PC-9 (cell line): ENCODE data around the gene ZNF660. TPM values are rescaled to one million over a fixed set of nuclear protein-coding genes. Genes with fewer than 3 reads are reported as not detected.
"Not testable (repeated sequence)": the region's sequence is repeated elsewhere in the genome, so short reads cannot be mapped to it uniquely, and the experiment has no call there.

Experiments used
- Bru-seq: library from RNA; stranded (reverse); fragments of 400-500 nt; gene quantifications from one replicate; lab custom pipeline; 2021; lab: Mats Ljungman, UMichigan
- BruChase-seq, 2 experiments: library from RNA; stranded (reverse); fragments of 400-500 nt; gene quantifications; one replicate each; lab custom pipeline; 2021; lab: Mats Ljungman, UMichigan
- BruUV-seq: library from RNA; stranded (reverse); fragments of 400-500 nt; replicated peaks from 2 replicates; lab custom pipeline; 2021; lab: Mats Ljungman, UMichigan
- CTCF ChIA-PET: fragments of 300-600 bp; sonication (Branson Sonifier 250); formaldehyde crosslinking; loops from one replicate; lab custom pipeline; 2022; ENCODE audit warnings: antibody characterized with exemption; lab: Charles Lee
- POLR2A ChIA-PET: fragments of 300-600 bp; sonication (Branson Sonifier 250); formaldehyde crosslinking; loops from one replicate; lab custom pipeline; 2022; ENCODE audit warnings: antibody characterized with exemption; ENCODE audit not compliant: unreplicated experiment; lab: Charles Lee
- DNase-seq, 2 experiments: peaks; one replicate each; pipeline versions ENCODE4 v3.0.0 to v3.0.0-alpha.2; 2015 to 2022; ENCODE audit warnings: mixed read lengths in 1 of 2
- H2AFZ ChIP-seq: fragments of 200-600 bp; sonication (generic); 2 replicates; pipeline ENCODE4 v1.8.1; 2017; ENCODE audit warnings: antibody characterized with exemption
- H3F3A ChIP-seq: fragments of 200-600 bp; sonication (generic); 2 replicates; pipeline ENCODE4 v1.8.1; 2017; ENCODE audit warnings: antibody characterized with exemption, mild to moderate bottlenecking, low read depth; ENCODE audit not compliant: insufficient read depth
- H3K27ac ChIP-seq: fragments of 200-600 bp; sonication (generic); 2 replicates; pipeline ENCODE4 v1.6.1; 2016; ENCODE audit warnings: mixed run types
- H3K27me3 ChIP-seq: fragments of 200-600 bp; sonication (generic); 2 replicates; pipeline ENCODE4 v1.6.1; 2016; ENCODE audit warnings: low read depth, mixed run types; ENCODE audit not compliant: insufficient read depth
- H3K36me3 ChIP-seq: fragments of 200-600 bp; sonication (generic); 2 replicates; pipeline ENCODE4 v1.6.1; 2016; ENCODE audit warnings: low read depth, mixed run types
- H3K4me1 ChIP-seq: fragments of 200-600 bp; sonication (generic); replicated peaks from 2 replicates; pipeline ENCODE4 v1.6.1; 2016; ENCODE audit warnings: mixed run types; ENCODE audit not compliant: insufficient read depth
- H3K4me2 ChIP-seq: fragments of 200-600 bp; sonication (generic); 2 replicates; pipeline ENCODE4 v1.6.1; 2017; ENCODE audit warnings: mixed run types
- H3K4me3 ChIP-seq: fragments of 200-600 bp; sonication (generic); 2 replicates; pipeline ENCODE4 v1.6.1; 2016; ENCODE audit warnings: mixed run types
- H3K79me2 ChIP-seq: fragments of 200-600 bp; sonication (generic); 2 replicates; pipeline ENCODE4 v1.6.1; 2017; ENCODE audit warnings: low read depth, mixed run types
- H3K9me2 ChIP-seq: fragments of 200-600 bp; sonication (generic); 2 replicates; pipeline ENCODE4 v1.8.1; 2017; ENCODE audit warnings: mild to moderate bottlenecking; ENCODE audit not compliant: insufficient read depth
- H3K9me3 ChIP-seq: fragments of 200-600 bp; sonication (generic); 2 replicates; pipeline ENCODE4 v1.8.1; 2016; ENCODE audit warnings: low read depth; ENCODE audit not compliant: insufficient read depth
- H4K20me1 ChIP-seq: fragments of 200-600 bp; sonication (generic); 2 replicates; pipeline ENCODE4 v1.8.1; 2017; ENCODE audit not compliant: insufficient read depth
- EZH2 ChIP-seq: fragments of 200-600 bp; sonication (generic); IDR thresholded peaks from 2 replicates; pipeline ENCODE4 v1.8.0; 2017; ENCODE audit warnings: antibody characterized with exemption, low read depth
- intact Hi-C: fragments of 100-400 bp; cut with micrococcal nuclease; formaldehyde crosslinking; loops from one replicate; pipeline ENCODE4 v1.10.0; 2022; ENCODE audit not compliant: unreplicated experiment
- long read RNA-seq: library from polyadenylated mRNA; stranded (forward); transcript quantifications from one replicate; pipeline ENCODE4 v2.0.0, GENCODE V29; 2022
- total RNA-seq: library from RNA; stranded (reverse); gene quantifications from 2 replicates; pipeline ENCODE4 v1.2.3, GENCODE V29; 2021
- TF ChIP-seq, protein P1 (sequence below): fragments of 200-600 bp; sonication (generic); conservative IDR thresholded peaks from 2 replicates; pipeline ENCODE4 v1.6.1; 2017; ENCODE audit warnings: mixed run types, antibody characterized with exemption, mild to moderate bottlenecking, moderate library complexity

ZNF660 gene
- total RNA-seq (1.0 and 1.2 TPM in 2 replicates), Bru-seq, nascent RNA (percentile 41 among the genes with signal in this experiment), BruChase-seq, experiment 1, labeled RNA remaining after a 2-hour chase (percentile 39 among the genes with signal in this experiment), BruChase-seq, experiment 2, labeled RNA remaining after a 6-hour chase (percentile 30 among the genes with signal in this experiment)
- long read RNA-seq = 0 reads

DNA sequence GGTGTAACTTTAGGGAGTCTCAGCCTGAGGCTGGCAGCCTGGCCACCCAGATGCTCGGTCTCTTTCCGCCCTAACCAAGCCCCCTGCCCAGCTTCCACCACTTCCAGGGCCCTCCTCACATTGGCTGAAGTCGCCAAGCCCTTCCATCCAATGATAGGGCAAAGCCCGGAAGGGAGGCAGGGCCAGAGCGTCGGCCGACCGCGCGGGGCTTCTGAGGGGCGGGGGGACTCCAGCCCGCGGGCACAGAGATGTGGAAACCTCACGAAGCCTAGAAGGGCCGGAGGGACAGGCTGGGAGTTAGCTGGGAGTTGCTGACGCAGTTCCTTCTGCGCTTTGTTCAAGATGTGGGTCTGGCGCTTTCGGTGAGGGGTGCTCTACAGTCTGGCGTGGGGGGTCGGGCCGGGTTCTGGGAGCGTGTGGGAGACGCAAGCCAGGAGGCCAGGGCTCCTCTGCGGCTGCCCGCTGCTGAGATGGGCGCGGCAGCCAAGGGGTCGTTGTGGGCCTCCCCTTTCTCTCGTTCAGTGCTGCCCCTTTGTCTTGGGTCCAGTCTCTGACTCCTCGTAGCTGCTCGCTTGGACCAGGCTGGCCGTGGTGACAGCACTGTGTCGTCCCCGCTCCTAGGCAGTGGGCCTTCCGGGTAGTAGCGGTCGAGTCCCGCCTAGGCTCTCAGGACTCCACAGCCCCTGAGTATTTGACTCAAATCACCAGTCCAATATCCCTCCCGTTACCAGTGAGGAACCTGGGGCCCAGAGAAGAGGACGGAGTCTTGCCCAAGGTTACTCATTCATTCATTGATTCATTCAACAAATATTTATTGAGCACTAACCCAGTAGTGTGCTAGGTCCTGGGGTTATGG is at the start of gene ZNF660:
TSS of gene ZNF660 (plus strand) at position 319 of the 856 bp plus-strand sequence. CDS start 9,230 bp downstream, outside the sequence.
- POLR2A ChIA-PET = no interaction called here
- H3K4me3 ChIP-seq = no peak within 1 kb of the TSS
- CTCF ChIA-PET = no interaction called here
- no peaks in the 10 kb centered on the region for H3K9me2 ChIP-seq
- H3K9me3 ChIP-seq = no peaks in the 10 kb centered on the region
- H3K79me2 ChIP-seq = no peaks in the 10 kb centered on the region
- H4K20me1 ChIP-seq = no peaks in the 10 kb centered on the region
- H3K27me3 ChIP-seq = peaks cover 60% of the 10 kb centered on the region
- no peaks in the 10 kb centered on the region for H3K36me3 ChIP-seq
- intact Hi-C loops = no loop called here
- BruUV-seq = TSS peak; percentile 73
- peak in 1 of 2 experiments; percentile 13 for DNase-seq
- H3K4me2 ChIP-seq = no peak within 1 kb of the TSS
- H3K27ac ChIP-seq = no peak within 1 kb of the TSS
- TF ChIP-seq EZH2 = no peak
- TF ChIP-seq, protein P1, sequence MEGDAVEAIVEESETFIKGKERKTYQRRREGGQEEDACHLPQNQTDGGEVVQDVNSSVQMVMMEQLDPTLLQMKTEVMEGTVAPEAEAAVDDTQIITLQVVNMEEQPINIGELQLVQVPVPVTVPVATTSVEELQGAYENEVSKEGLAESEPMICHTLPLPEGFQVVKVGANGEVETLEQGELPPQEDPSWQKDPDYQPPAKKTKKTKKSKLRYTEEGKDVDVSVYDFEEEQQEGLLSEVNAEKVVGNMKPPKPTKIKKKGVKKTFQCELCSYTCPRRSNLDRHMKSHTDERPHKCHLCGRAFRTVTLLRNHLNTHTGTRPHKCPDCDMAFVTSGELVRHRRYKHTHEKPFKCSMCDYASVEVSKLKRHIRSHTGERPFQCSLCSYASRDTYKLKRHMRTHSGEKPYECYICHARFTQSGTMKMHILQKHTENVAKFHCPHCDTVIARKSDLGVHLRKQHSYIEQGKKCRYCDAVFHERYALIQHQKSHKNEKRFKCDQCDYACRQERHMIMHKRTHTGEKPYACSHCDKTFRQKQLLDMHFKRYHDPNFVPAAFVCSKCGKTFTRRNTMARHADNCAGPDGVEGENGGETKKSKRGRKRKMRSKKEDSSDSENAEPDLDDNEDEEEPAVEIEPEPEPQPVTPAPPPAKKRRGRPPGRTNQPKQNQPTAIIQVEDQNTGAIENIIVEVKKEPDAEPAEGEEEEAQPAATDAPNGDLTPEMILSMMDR = no peak
- H3F3A ChIP-seq = no peaks in the 10 kb centered on the region
- H3K4me1 ChIP-seq = no peaks in the 10 kb centered on the region
- no peak within 1 kb of the TSS for H2AFZ ChIP-seq

DNA sequence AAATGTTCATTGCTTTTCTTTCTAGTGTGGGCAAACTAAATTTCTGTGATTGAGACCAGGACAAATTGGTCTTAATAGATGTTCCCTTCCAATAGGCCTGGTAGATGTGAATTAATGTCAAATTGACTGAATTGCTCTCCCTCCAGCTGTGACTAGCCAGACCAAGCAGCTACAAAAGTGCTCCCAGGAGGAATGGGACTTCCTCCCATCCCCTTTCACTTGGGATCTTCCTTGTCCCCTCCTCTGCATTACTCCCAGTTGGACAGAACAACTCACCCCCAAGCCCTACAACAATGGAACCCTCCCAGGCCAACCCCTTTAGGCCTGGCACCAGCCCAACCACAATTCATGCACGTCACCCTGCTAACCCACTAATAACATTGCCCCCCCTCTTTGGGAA is 49.4 kb upstream of the ZNF660 start:
- Histone ChIP-seq H3K27me3 (no peaks in the 10 kb centered on the region), H3F3A (0 out of 2 replicates have a peak, but pooled peaks cover 4% of the 10 kb centered on the region), H3K27ac (no peak overlapping the region), H3K9me3 (no peaks in the 10 kb centered on the region), H3K36me3 (no peaks in the 10 kb centered on the region), H4K20me1 (no peaks in the 10 kb centered on the region), H2AFZ (no peak overlapping the region), H3K4me3 (no peak overlapping the region), H3K79me2 (no peaks in the 10 kb centered on the region), H3K4me1 (no peaks in the 10 kb centered on the region), H3K4me2 (no peak overlapping the region), H3K9me2 (no peaks in the 10 kb centered on the region)
- ChIA-PET POLR2A (no interaction called here), CTCF (no interaction called here)
- TF ChIP-seq, protein P1 = no peak
- no peak for TF ChIP-seq EZH2
- no peak for DNase-seq
- intact Hi-C loops = no loop called here
- BruUV-seq = no TSS peak

DNA sequence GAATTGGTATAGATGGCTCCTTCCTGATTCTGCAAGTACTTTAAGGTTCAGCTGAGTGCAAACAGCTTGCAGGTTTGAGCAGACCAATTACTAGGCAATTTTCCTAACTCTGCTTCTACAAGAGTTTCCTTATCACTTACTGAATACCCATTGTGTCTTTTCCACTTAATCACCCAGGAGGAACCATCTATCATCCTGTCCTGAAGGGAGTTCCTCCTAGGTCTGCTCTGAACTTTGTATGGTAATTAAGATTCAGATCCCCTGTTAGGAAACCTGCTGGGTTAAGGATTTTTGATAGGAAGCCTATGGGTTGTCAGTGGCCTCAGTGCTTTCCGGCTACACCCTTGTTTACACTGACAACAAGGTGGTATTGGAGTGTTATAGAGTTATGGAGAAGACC is 40.0 kb upstream of the ZNF660 start:
- H3K27ac ChIP-seq, H4K20me1 ChIP-seq, POLR2A ChIA-PET, H3K36me3 ChIP-seq, H3K4me2 ChIP-seq, H3K9me2 ChIP-seq, H3K4me3 ChIP-seq, H3K9me3 ChIP-seq, H3K79me2 ChIP-seq, H3F3A ChIP-seq, DNase-seq, BruUV-seq, H2AFZ ChIP-seq, CTCF ChIA-PET, intact Hi-C loops, H3K4me1 ChIP-seq: not testable (repeated sequence)
- peaks cover 52% of the 10 kb centered on the region for H3K27me3 ChIP-seq
